Stimulated activated CD8-positive, alpha-beta memory T cell treated with anti-CD3 and anti-CD28 coated beads, Interleukin-15, amount 100 ng/mL, for 24 hours (primary cell): ENCODE measurements around the gene KLHDC7B.
"Not testable (repeated sequence)": the region's sequence is repeated elsewhere in the genome, so short reads cannot be mapped to it uniquely, and the experiment has no call there.

Experiments used
- DNase-seq: peaks from one replicate; pipeline ENCODE4 v3.0.0-alpha.2; 2020; ENCODE audit warnings: low read depth

Gene KLHDC7B

DNA sequence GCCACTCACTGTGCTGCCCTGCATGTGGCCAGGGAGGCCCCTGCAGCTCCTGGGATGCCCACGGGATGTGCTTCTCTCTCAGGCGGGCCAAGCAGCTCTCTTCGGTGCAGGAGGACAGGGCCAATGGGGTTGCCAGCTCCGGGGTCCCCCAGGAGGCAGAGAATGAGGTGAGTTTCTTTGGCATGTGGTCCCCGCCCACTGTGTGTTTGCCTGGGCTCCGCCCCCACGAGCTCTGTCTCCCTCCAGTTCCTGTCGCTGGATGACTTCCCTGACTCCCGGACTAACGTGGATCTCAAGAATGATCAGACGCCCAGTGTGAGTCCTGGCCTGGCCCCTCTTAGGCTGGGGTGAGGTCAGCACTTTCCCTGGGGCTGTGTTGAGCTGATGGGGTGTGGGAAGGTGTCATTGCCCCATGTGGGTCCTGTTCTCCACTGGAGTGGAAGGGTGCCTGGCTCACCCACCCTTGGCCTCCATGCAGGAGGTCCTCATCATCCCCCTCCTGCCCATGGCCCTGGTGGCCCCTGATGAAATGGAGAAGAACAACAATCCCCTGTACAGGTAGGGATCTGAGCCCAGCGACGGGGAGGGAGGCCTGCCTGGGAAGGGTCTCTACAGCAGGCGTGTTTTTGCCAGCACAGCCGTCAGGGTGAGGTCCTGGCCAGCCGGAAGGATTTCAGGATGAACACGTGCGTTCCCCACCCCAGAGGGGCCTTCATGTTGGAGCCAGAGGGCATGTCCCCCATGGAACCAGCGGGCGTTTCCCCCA is 28.0 kb upstream of the KLHDC7B start:
- DNase-seq = no peak

GRCh38 chr22:50518606-50519005 is 27.1 kb upstream of the KLHDC7B start:
- no peak for DNase-seq

DNA sequence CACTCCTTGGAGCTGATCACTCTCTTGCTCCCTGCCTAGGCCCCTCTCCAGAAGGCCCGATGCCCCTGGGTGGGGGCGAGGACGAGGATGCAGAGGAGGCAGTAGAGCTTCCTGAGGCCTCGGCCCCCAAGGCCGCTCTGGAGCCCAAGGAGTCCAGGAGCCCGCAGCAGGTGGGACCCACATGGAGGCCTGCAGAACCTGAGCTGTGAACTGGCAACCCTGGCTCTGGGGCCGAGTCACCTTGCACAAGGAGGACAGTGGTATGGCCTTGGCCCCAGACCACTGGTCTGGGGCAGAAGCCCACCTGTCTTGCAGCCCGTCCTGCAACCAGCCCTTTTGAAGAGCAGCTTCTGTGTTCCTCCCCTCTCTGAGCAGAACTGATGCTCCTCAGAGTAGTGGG is 26.5 kb upstream of the KLHDC7B start:
- no peak for DNase-seq

DNA sequence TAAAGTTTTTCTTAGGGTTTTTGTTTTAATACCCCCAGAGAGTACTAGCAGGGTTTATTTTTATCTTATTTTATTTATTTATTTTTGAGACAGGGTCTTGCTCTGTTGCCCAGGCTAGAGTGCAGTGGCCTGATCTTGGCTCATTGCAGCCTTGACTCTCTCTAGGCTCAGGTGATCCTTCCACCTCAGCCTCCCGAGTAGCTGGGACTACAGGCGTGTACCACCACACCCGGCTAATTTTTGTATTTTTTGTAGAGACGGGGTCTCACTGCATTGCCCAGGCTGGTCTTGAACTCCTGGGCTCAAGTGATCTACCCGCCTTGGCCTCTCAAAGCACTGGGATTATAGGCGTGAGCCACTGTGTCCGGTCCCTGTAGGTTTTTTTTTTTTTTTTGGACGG is 25.5 kb upstream of the KLHDC7B start:
- not testable (repeated sequence) for DNase-seq

DNA sequence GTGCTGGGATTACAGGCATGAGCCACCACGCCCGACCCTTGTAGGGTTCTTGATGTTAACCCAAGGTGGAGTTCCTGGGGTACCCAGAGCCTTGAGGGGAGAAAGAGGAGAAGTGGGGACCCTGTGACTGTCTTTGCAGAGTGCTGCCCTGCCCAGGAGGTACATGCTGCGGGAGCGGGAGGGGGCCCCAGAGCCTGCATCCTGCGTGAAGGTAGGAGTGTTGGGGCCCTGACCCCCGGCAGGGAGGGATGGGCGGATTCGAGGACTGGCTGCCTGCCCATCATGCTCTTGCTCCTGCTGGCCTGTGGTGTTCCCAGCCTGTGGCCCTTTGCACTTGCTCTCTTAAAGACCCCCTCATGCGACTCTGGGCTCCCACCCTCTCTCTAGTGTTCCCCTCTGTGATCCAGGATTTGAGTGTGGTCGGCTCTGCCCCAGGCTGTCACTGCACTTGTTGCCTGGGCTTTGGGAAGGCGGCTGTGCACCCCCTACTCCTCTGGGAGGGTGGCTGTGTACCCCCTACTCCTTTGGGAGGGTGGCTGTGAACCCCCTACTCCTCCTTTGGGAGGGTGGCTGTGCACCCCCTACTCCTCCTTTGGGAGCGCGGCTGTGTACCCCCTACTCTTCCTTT is 24.8 kb upstream of the KLHDC7B start:
- DNase-seq = no peak

- DNase-seq = no peak
These were observed 24.0 kb upstream of the KLHDC7B start for GRCh38 chr22:50521710-50522109.

GRCh38 chr22:50522208-50522805 is 23.4 kb upstream of the KLHDC7B start:
- DNase-seq = no peak

DNA sequence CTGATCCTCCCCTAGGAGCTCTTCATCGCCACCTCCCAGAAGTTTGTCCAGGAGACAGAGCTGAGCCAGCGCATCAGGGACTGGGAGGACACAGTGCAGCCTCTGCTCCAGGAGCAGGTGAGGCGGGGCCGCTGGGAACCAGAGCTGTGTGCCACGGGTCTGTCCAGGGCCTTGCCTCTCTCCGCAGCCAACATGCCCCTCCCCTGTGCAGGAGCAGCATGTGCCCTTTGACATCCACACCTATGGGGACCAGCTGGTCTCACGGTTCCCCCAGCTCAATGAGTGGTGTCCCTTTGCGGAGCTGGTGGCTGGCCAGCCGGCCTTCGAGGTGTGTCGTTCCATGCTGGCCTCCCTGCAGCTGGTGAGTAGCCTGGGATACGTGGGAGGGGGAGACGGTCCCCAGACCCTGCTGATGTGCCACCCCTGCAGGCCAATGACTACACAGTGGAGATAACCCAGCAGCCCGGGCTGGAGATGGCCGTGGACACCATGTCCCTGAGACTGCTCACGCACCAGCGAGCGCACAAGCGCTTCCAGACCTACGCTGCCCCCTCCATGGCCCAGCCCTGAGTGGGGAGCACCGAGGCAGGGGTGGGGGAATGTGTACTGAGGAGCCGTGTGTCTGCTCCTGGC is 22.8 kb upstream of the KLHDC7B start:
- DNase-seq = no peak

- DNase-seq = no peak
These were observed 22.3 kb upstream of the KLHDC7B start for GRCh38 chr22:50523458-50523805.

DNA sequence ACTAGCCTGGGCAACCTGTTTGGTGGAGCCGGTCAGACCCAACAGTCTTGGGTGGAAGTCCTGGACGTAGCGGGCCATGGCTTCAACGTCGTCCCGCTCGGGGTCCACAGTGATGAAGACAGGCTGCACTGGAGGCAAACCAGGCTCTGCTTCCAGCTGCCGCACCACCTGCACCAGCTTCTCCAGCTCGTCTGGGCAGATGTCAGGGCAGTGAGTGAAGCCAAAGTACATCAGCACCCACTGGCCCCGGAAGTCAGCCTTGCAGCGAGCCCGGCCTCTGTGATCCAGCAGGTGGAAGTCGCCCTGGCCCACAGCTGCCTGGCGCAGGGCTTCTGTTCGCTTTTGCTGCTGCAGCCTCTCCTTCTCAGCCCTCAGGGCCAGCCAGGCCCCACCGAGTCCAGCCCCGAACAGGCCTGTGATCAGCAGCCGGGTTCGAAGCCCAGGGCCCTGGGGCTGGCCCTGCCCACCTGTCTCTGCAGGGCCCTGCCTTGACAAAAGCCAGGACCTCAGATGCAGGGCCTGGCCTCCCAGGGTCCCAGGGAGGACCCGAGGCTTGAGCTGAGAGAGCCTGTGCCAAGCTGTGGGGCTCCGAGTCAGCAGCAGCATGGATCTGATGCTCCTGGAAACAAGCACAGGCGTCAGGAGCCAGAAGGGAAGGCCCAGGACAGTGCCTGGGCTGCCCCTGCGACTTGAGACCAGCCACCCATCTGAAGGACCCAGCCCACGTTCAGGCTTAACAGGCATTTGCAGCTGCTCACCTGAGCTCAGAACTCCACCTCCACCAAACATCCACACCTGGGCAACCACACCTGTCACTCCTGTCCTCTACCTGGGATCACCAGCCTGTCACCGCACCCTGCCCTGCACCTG is 21.7 kb upstream of the KLHDC7B start:
- no peak for DNase-seq

- DNase-seq = no peak
These were observed 21.0 kb upstream of the KLHDC7B start for GRCh38 chr22:50524676-50525103.

DNA sequence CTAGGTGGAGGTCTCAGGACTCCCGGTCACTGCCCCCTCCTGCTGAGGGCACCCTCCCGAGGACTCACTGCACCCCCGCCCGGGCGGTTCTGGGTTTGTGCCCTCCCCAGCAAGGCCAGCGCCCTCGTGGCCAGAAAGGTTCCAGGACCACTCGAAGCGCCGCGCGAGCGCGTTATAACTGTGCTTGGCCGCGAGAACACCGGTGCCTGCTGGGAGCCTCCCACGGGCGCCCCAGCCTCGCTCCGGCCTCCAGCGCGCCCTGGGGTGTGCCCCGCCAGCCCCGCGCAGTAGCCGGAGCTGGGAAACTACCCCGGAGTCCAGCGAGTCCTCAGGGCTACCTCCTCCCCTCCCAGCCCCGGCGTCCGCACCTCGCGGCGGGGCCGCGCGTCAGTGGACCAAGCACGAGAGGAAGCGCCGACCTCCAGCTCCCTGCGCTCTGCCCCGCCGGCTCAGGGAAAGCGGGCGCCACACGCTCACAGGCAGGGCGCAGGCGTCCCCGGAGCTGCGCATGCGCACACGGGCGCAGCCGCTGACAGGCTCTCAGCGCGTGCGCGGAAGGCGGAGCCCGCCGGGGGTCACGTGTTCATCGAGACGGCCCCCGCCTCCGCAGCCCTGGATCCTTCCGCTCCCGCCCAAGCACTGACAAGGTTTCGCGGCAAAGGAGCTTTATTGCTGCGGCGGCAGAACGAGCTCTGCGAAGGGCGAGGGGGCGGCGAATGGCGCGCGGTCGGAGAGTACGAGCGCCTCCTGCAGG is 20.4 kb upstream of the KLHDC7B start, which contains the start of gene SCO2:
TSS of gene SCO2 (minus strand) at position 495 of the 754 bp plus-strand sequence. CDS start 1,187 bp downstream, outside the sequence.
- DNase-seq = peak; percentile 98

- no peak for DNase-seq
These were observed 19.9 kb upstream of the KLHDC7B start for GRCh38 chr22:50525858-50526107.

DNA sequence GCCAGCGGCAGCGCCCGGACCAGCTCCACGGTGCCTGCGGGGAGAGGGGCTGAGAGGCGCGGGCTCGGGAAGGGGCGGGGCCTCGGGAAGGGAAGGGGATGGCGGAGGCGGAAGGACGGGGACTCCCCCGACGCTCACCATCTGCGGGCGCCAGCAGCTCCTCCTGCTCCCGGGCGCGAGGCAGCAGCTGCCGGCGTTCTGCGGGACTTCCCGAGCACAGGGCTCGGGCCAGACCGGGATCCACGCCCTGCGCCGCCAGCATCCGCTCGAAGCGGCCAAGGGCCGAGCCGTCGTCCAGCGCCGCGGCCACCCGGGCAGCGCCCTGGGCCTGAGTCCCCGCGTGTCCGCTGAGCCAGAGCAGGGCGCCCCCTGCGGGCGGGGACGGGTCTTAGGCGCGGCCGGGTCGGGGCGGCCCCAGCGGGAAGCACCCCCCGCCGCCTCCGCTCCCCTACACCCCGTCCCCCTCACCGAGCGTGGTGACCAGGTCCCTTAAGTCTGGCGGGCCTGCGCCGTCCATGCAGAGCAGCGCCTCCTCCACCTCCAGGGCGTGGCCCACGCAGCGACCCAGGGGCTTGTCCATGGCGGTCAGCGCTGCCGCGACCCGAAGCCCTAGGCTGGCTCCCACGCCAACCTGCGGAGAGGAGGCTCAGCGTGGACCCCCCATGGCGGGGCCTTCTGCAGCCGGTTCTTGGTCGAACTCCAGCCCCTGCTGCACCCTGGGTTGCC is 19.4 kb upstream of the KLHDC7B start:
- DNase-seq = peak; percentile 63

GRCh38 chr22:50526834-50527801 is 18.6 kb upstream of the KLHDC7B start:
- no peak for DNase-seq

DNA sequence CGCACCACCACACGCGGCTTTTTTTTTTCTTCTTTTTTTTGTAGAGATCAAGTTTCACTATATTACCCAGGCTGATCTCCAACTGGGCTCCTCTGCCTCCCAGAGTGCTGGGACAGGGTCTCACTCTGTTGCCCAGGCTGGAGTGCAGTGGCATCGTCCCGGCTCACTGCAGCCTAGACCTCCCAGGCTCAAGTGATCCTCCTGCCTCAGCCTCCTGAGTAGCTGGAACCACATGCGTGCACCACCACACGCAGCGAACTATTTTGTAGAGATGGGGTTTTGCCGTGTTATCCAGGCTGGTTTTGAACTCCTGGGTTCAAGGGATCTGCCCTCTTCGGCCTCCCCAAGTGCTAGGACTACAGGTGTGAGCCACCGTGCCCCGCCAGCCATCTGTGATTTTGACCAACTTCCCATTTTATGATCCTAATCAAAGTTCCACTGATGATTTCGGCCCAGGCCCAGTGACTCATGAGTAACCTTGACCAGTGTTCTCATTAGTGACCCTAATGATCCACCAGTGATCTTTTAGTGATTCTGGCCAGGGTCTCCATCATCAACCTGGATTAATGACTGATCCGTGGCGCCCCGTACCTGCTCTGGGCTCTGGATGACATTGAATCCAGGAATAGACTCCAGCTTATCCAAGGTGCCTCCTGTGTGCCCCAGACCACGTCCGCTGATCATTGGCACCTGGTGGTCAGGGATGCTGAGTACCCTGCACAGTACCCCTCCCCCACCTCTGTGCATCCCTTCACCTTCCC is 17.6 kb upstream of the KLHDC7B start:
- DNase-seq = no peak

- no peak for DNase-seq
These were observed 16.9 kb upstream of the KLHDC7B start for GRCh38 chr22:50528682-50529415.

DNA sequence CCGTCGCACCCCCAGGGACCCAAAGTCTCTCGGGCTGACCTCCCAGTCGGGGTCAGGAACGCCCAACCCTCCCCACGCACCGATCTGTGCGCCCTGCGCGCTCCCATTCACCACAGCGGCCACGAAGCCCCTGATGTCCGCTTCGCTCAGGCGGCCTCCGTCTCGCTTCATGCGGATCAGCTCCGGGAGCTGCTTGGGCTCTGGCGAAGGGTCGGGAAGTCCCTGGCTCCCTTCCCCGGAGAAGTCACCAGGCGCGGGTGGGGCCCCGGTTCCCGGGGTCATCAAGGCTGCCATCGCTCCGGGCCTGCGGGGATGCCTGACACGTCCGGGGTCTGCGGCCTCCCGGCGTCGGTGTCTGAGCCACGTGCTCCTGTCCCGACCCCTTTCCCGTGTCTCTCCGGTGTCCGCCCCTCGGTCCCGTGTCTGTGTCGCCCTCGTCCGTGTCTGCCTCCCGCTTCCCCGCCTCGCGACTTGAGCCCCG is 16.2 kb upstream of the KLHDC7B start:
- DNase-seq = no peak
